ENCODE data around the gene PLXNA4. TPM values are rescaled to one million over a fixed set of nuclear protein-coding genes. Genes with fewer than 3 reads are reported as not detected.

Gene PLXNA4
- total RNA-seq, 4 donors from 2014 or later, result 4.8 to 19.7 (median 10.7) TPM

DNA sequence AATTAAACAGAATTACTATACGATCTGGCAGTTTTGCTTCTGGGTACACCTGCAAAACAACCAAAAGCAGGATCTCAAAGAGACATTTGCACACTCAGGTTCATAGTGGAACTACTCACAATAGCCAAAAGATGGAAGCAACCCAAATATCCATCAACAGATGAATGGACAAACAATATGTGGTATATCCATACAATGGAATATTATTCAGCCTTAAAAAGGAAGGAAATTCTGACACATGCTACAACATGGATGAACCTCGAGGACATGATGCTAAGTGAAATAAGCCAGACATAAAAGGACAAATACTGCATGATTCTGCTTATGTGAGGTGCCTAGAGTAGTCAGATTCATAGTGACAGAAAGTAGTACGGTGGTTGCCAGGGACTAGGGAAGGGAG, 330.7 kb downstream of the PLXNA4 start:
- Histone ChIP-seq H3K4me3 (no peak overlapping the region), H3K4me1 (peaks cover 0 to 14% (median under 1%) of the 10 kb centered on the region in 3 donors), H3K27ac (no peak overlapping the region), H3K27me3 (no peaks in the 10 kb centered on the region), H3K36me3 (no peaks in the 10 kb centered on the region), H3K9me3 (peaks cover 0 to 4% (median 0%) of the 10 kb centered on the region in 3 donors)
- no peak for ATAC-seq
- no peak for TF ChIP-seq POLR2A (IDR thresholded peaks at IDR 0.05)
- WGBS, 2 donors (ENCODE audit: low coverage in 1 of 2), result 78 to 84% methylated on average over 3 of the region's 3 CpGs

DNA sequence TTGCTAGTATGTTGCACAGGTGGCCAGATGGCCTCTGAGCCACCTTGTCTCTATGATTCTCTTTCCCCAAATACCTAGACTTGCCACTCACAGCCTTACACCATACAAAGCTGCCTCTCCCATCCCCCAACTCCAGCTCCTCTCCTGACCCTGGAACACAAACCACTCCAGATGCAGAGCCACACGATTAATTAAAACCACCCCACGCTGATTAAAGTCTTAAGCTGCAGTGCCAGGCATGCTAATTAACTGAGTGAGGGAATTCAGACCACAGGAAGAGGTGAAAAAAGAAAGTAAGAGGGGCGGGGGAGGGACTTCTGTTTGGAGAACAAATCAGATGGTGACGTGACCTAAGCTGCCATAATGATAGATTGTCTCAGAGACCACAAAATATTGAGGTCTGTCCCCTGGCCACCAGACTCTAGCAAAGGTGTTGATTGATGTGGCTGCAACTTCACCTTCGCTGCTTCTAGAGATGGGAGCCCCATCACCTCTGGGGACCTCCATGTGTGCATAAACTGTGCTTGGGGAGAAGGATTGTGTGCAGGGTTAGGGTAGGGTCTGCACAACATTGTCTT, 331.3 kb downstream of the PLXNA4 start:
- Histone ChIP-seq H3K4me3 (no peak overlapping the region), H3K4me1 (peaks cover 0 to 9% (median 0%) of the 10 kb centered on the region in 3 donors), H3K27ac (no peak overlapping the region), H3K27me3 (no peaks in the 10 kb centered on the region), H3K36me3 (no peaks in the 10 kb centered on the region), H3K9me3 (peaks cover 0 to 4% (median 0%) of the 10 kb centered on the region in 3 donors)
- TF ChIP-seq POLR2AphosphoS5 (IDR thresholded peaks at IDR 0.05) (no peak), EP300 (IDR thresholded peaks at IDR 0.05) (no peak), POLR2A (IDR thresholded peaks at IDR 0.05) (no peak), CTCF (IDR thresholded peaks at IDR 0.05) (no peak)
- WGBS, 2 donors (ENCODE audit: low coverage in 1 of 2), result 83 to 84% methylated on average over 3 to 4 of the region's 5 CpGs
- no peak for ATAC-seq

DNA sequence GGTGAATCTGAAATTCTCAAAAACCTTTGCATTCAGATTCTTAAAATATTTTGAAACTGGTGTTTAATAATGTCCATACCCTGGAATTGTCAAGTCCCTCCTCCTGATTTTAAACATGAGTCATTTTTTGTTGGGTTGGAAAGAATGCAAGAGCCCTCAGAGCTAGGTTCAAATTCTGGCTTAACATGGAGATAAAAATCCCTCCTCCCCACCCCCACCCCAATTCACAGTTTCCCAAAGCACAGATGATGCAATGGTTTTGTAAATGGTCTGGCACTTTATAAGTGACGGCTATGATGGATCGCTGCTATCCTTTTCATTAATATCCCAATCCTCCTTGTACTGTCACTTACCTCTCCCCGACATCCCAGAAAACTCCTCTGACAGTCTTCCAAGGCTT, 332.8 kb downstream of the PLXNA4 start:
- no peak overlapping the region for H3K27ac ChIP-seq

GRCh38 chr7:132243051-132243450, 333.2 kb downstream of the PLXNA4 start:
- TF ChIP-seq EP300 (IDR thresholded peaks at IDR 0.05) (no peak), POLR2AphosphoS5 (IDR thresholded peaks at IDR 0.05) (no peak), POLR2A (IDR thresholded peaks at IDR 0.05) (no peak)
- Histone ChIP-seq H3K27me3 (no peaks in the 10 kb centered on the region), H3K4me1 (no peaks in the 10 kb centered on the region), H3K27ac (no peak overlapping the region), H3K36me3 (no peaks in the 10 kb centered on the region), H3K4me3 (no peak overlapping the region), H3K9me3 (peaks cover 0 to 4% (median 0%) of the 10 kb centered on the region in 3 donors)
- 76 to 78% methylated on average over 1 of the region's 1 CpG for WGBS, 2 donors (ENCODE audit: low coverage in 1 of 2)
- ATAC-seq, result no peak

More for the DNA sequence above, 332.8 kb downstream of the PLXNA4 start:
- no peaks in the 10 kb centered on the region for H3K36me3 ChIP-seq
- TF ChIP-seq CTCF (IDR thresholded peaks at IDR 0.05), result no peak
- TF ChIP-seq POLR2A (IDR thresholded peaks at IDR 0.05), result no peak
- no peak for TF ChIP-seq POLR2AphosphoS5 (IDR thresholded peaks at IDR 0.05)
- no peak for TF ChIP-seq EP300 (IDR thresholded peaks at IDR 0.05)
- no peak overlapping the region for H3K4me3 ChIP-seq
- peaks cover 0 to 4% (median 0%) of the 10 kb centered on the region in 3 donors for H3K9me3 ChIP-seq
- H3K4me1 ChIP-seq, result no peaks in the 10 kb centered on the region
- WGBS, 2 donors (ENCODE audit: low coverage in 1 of 2), result 84 to 88% methylated on average over 1 to 3 of the region's 3 CpGs
- ATAC-seq, result no peak
- no peaks in the 10 kb centered on the region for H3K27me3 ChIP-seq

- H3K27me3 ChIP-seq, result no peaks in the 10 kb centered on the region
- ATAC-seq, result no peak
- no peaks in the 10 kb centered on the region for H3K4me1 ChIP-seq
- no peak overlapping the region for H3K4me3 ChIP-seq
- TF ChIP-seq POLR2AphosphoS5 (IDR thresholded peaks at IDR 0.05), result no peak
- no peak for TF ChIP-seq CTCF (IDR thresholded peaks at IDR 0.05)
- TF ChIP-seq EP300 (IDR thresholded peaks at IDR 0.05), result no peak
- TF ChIP-seq POLR2A (IDR thresholded peaks at IDR 0.05), result no peak
- peaks cover 0 to 4% (median 0%) of the 10 kb centered on the region in 3 donors for H3K9me3 ChIP-seq
- no peak overlapping the region for H3K27ac ChIP-seq
- no peaks in the 10 kb centered on the region for H3K36me3 ChIP-seq
- WGBS, 2 donors (ENCODE audit: low coverage in 1 of 2), result 79 to 91% methylated on average over 5 of the region's 5 CpGs
Measured at GRCh38 chr7:132242192-132242812, 334.0 kb downstream of the PLXNA4 start.

Data from gastroesophageal sphincter (tissue), 4 donors.